Measurements from ENCODE around the gene WDR7. TPM values are rescaled to one million over a fixed set of nuclear protein-coding genes. Genes with fewer than 3 reads are reported as not detected.

Gene WDR7
- total and polyA plus RNA-seq, 10 of the 15 experiments (the other 5 are each of a cell fraction or from before 2014, with no cell fraction given), result 2.8 to 16.5 (median 11.7) TPM

- no peak for ATAC-seq
- FAIRE-seq, result no peak
- CTCF ChIA-PET, result no interaction called here
- Histone ChIP-seq H3K36me3 (ENCODE audit: control insufficient read depth in 2 of 2, insufficient read depth in 2 of 2, low read length in 1 of 2) (no peaks in the 10 kb centered on the region), H3K9ac (ENCODE audit: control insufficient read depth, insufficient read depth, low read length) (no peak overlapping the region), H3K79me2 (ENCODE audit: control insufficient read depth, insufficient read depth, low read length) (no peaks in the 10 kb centered on the region), H3K9me3 (replicated peaks; ENCODE audit: control insufficient read depth, insufficient read depth, low read length) (no peaks in the 10 kb centered on the region), H2AFZ (ENCODE audit: control insufficient read depth, low read depth, low read length) (no peak overlapping the region), H3K4me2 (ENCODE audit: control insufficient read depth, insufficient read depth) (no peak overlapping the region), H3K4me1 (ENCODE audit: control insufficient read depth, insufficient read depth, low read length) (no peaks in the 10 kb centered on the region), H3K27me3 (replicated peaks in 1 of 2; ENCODE audit: control insufficient read depth in 2 of 2, insufficient read depth in 2 of 2, low read length in 1 of 2) (no peaks in the 10 kb centered on the region), H4K20me1 (ENCODE audit: control insufficient read depth, insufficient read depth) (no peaks in the 10 kb centered on the region), H3K27ac (ENCODE audit: control insufficient read depth, insufficient read depth) (no peak overlapping the region), H3K4me3 (no peak overlapping the region)
- intact Hi-C loops (cut with micrococcal nuclease; ENCODE audit: unreplicated experiment), result no loop called here
- TF ChIP-seq E2F4 (IDR thresholded peaks at IDR 0.05; ENCODE audit: low read depth, low read length) (no peak), FOS (IDR thresholded peaks at IDR 0.05; ENCODE audit: borderline replicate concordance, extremely low read depth, insufficient read length) (no peak), ELK1 (IDR thresholded peaks at IDR 0.05; ENCODE audit: low read depth, low read length) (no peak), FOXK2 (IDR thresholded peaks at IDR 0.05) (no peak), TCF7 (IDR thresholded peaks at IDR 0.05; ENCODE audit: borderline replicate concordance) (no peak), ZZZ3 (IDR thresholded peaks at IDR 0.05; ENCODE audit: control insufficient read depth, insufficient read length, low read depth) (no peak), KAT2A (conservative IDR thresholded peaks at IDR 0.05; ENCODE audit: control insufficient read depth, low read depth, low read length) (no peak), GATAD2B (conservative IDR thresholded peaks at IDR 0.05; ENCODE audit: low read depth) (no peak), BACH1 (IDR thresholded peaks at IDR 0.05; ENCODE audit: borderline replicate concordance) (no peak), SUPT20H (IDR thresholded peaks at IDR 0.05; ENCODE audit: borderline replicate concordance, control insufficient read depth, low read depth, low read length) (no peak), MEF2B (IDR thresholded peaks at IDR 0.05; ENCODE audit: partially characterized antibody, poor library complexity, severe bottlenecking) (no peak), SKIL (IDR thresholded peaks at IDR 0.05; ENCODE audit: low read depth, poor library complexity, severe bottlenecking) (no peak), SIN3A (IDR thresholded peaks at IDR 0.05; ENCODE audit: low read depth, low read length) (no peak), CHD1 (IDR thresholded peaks at IDR 0.05; ENCODE audit: low read depth, low read length) (no peak), PAX8 (IDR thresholded peaks at IDR 0.05) (no peak), MYB (IDR thresholded peaks at IDR 0.05; ENCODE audit: borderline replicate concordance, low read depth, low read length) (no peak), PAX5 (IDR thresholded peaks at IDR 0.05; ENCODE audit: borderline replicate concordance, low read depth, low read length) (no peak), SREBF1 (IDR thresholded peaks at IDR 0.05; ENCODE audit: low read length) (no peak), IKZF2 (IDR thresholded peaks at IDR 0.05) (no peak)
- POLR2A ChIA-PET, result no interaction called here
- SMC1A ChIA-PET (ENCODE audit: uncharacterized antibody, unreplicated experiment), result no interaction called here
- in situ Hi-C loops (cut with MboI), result no loop called here
- RAD21 ChIA-PET (ENCODE audit: unreplicated experiment), result no interaction called here
- no TSS peak for BruUV-seq (replicated peaks)
- no peak for DNase-seq (ENCODE audit: low read depth, low spot score)
- 100% methylated on average over 2 of the region's 2 CpGs for WGBS (ENCODE audit: insufficient coverage, insufficient replicate concordance, low lambda C conversion rate, missing lambda C conversion rate)
Measured at GRCh38 chr18:56807901-56808300, 156.7 kb downstream of the WDR7 start.
